Mesenteric fat pad (tissue), 1 donor: Measurements from ENCODE around the gene CPLX3. TPM values are rescaled to one million over a fixed set of nuclear protein-coding genes. Genes with fewer than 3 reads are reported as not detected.
"Not testable (repeated sequence)": the region's sequence is repeated elsewhere in the genome, so short reads cannot be mapped to it uniquely, and the experiment has no call there.

Experiments used
- DNase-seq: peaks from one replicate; pipeline ENCODE4 v3.0.0-alpha.2; 2020; ENCODE audit warnings: low spot score
- long read RNA-seq: library from polyadenylated mRNA; unstranded; transcript quantifications from one replicate; pipeline ENCODE4 v2.0.0, GENCODE V29; 2020
- total RNA-seq: library from RNA; stranded (reverse); fragmentation: NEBNext Ultra II Directional; extraction: Animal tissue kit (Norgen Biotek cat#: 25700); gene quantifications from one replicate; pipeline ENCODE4 v1.2.1, GENCODE V29; 2021
- donor health status: DM: yes; HTN: yes; CAD: no.

CPLX3 gene
- not detected for total RNA-seq
- long read RNA-seq, result 0 reads

DNA sequence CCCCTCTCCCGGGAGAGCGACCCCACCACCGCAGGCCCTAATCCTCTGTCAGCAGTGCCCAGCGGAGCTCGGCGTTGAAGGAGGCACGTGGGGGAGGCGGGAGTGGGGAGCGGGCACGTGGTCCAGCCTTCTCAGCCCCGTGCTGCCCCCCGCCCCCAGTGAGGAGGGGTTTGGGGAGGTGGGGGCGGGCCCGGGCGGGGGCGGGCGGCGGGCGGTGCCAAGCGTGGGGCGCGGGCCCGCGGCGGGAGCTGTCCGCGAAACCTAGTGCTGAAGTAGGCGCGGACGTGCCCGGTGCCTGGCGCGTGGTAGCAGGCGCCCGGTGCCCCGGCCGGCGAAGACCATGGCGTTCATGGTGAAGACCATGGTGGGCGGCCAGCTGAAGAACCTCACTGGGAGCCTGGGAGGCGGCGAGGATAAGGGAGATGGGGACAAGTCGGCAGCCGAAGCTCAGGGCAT is at the start of gene CPLX3:
Gene CPLX3, plus strand, starts transcription at position 264 of the 456 bp plus-strand sequence. Its CDS starts 77 bp downstream, at position 341.
- no peak for DNase-seq

DNA sequence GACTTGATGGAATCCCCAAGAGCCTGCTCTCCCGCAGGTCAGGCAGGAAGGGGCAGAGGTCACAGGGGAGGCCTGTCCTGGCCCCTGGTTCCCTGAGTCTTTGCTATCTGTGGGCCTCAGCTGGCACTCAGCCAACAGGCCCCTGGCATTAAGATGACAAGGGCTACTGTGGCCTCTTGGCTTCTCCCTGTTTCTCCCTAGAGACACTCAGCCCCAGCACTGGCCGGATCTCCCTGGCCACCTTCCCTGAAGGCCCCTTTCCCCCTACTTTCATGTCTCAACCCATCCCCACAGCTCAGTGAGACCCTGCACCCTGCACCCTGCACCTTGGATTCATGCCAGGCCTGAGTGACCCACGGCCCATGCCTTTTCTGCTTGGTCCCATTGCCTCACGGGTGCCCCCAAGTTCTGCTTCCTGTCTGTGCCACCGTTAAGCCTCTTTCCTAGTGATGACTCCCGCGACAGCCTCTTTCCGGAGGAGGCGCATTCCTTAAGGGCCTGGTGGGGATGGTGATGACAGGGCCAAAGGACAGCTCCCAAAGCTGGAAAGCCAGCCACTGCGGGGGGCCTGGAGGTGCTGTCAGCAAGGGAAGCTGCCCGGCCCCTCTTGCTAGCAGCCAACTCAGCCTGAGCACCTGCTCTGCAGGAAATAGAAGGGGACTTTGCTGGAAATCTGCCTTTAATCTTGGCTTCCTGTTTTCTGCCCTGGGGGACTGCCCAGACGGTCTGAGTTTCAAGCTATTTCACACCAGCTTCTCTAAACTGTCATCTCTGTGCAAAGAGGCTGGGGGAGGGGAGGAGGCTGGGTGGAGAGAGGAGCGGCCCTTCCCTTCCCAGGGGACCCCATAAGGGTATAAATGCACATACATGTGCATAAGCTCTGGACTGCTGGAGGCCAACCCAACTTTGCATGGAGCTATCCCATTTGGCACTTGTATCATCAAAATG is 49.3 kb upstream of the CPLX3 start:
- no peak for DNase-seq

DNA sequence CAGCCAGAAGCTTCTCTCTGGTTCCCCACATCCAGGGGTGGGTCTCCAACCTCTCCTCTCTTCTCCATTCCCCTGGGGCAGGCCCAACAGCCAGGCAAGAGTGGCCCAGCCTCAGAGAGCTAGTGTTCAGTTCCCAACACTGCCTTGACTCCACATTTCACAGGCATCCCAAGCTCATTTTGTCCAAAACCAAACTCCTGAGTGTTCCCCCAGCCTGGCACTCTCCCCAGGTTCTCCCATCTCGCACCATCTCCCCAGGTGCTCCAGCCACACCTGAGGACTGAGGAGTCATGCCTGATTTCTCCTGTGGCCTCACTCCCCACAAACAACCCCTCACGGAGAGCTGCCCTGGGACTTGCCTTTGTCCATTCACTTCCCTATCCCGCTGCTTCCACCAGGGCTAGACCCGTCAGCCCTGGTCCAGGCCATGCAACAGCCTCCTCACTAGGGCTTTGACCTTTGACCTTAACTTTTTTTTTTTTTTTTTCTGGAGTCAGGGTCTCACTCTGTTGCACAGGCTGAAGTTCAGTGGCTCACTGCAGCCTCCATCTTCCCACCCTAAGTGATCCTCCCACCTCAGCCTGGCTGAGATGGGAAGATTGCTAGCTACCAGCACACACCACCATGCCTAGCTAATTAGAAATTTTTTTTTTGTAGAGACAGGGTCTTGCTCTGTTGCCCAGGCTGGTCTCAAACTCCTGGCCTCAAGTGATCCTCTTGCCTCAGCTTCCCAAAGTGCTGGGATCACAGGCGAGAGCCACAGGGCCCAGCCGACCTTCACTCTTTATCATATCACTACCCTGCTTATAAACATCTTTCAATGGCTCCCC is 48.4 kb upstream of the CPLX3 start:
- no peak for DNase-seq

DNA sequence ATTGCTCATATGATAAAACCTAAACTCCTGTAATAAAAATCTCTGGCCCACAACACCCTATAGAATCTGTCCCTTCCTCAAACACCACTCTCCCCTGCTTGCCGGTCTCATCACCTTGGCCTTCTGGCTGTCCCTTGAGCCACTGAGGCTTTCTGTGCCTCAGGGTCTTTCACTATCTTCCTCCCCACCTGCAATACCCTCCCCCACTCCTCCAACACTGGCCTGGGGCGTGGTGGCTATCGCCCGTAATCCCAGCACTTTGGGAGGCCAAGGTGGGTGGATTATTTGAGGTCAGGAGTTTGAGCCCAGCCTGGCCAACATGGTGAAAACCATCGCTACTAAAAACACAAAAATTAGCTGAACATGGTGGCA is 47.8 kb upstream of the CPLX3 start:
- DNase-seq, result no peak

DNA sequence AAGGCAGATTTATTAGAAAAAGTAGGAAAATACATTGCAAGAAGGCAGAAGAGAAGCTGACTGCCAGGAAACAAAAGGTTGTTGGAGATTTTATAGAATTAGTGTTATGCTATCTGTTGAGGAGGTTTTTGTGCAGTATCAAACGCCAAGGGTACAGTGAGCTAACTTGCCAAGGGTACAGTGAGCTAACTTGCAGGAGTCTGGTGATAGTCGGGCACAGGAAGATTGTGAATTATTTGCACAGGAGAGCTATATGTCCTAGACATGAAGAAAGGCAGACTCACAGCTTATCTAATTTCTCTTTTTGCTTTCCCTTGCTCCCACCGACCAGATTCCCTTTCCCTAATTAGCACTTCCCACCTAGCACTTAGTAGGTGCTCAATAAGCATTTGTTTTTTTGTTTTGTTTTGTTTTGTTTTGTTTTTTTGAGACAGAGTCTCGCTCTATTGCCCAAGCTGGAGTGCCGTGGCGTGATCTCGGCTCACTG is 47.2 kb upstream of the CPLX3 start:
- DNase-seq, result no peak

GRCh38 chr15:74780523-74781430 is 45.6 kb upstream of the CPLX3 start:
- DNase-seq, result no peak

GRCh38 chr15:74781431-74782258 is 44.8 kb upstream of the CPLX3 start, which contains the start of gene CSK:
TSS of gene CSK (plus strand) at chr15:74782080. CDS start at chr15:74798298, 16,218 bp downstream.
- DNase-seq, result no peak

DNA sequence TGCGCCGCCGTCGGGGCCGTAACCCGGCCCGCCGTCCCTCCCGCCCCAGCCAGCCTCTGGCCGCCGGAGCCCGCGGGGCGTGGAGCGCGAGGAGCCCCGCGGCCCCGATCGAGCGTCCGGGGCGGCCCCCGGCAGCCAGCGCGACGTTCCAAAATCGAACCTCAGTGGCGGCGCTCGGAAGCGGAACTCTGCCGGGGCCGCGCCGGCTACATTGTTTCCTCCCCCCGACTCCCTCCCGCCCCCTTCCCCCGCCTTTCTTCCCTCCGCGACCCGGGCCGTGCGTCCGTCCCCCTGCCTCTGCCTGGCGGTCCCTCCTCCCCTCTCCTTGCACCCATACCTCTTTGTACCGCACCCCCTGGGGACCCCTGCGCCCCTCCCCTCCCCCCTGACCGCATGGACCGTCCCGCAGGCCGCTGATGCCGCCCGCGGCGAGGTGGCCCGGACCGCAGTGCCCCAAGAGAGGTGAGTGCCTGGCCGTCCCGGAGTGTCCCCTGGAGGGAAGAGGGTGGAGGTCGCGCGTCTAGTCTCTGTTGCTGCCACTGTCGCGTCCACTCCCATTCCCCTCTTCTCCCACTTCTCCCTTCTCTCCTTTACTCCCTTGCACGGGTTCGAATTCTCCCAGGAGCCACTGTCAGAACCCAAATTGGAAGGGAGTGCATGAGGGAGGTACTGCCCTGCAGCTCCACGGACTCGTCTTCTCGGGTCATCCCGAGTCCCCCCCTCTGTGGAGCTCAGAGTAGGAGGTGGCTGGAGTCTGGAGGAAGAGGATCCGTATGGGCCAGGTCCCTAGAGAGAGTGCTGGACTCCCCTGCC is 44.0 kb upstream of the CPLX3 start:
- no peak for DNase-seq

- no peak for DNase-seq
These were observed 43.2 kb upstream of the CPLX3 start for GRCh38 chr15:74783072-74783807.

- DNase-seq, result no peak
These were observed 42.6 kb upstream of the CPLX3 start for GRCh38 chr15:74783808-74784175.

GRCh38 chr15:74784426-74785193 is 41.8 kb upstream of the CPLX3 start:
- DNase-seq, result no peak

DNA sequence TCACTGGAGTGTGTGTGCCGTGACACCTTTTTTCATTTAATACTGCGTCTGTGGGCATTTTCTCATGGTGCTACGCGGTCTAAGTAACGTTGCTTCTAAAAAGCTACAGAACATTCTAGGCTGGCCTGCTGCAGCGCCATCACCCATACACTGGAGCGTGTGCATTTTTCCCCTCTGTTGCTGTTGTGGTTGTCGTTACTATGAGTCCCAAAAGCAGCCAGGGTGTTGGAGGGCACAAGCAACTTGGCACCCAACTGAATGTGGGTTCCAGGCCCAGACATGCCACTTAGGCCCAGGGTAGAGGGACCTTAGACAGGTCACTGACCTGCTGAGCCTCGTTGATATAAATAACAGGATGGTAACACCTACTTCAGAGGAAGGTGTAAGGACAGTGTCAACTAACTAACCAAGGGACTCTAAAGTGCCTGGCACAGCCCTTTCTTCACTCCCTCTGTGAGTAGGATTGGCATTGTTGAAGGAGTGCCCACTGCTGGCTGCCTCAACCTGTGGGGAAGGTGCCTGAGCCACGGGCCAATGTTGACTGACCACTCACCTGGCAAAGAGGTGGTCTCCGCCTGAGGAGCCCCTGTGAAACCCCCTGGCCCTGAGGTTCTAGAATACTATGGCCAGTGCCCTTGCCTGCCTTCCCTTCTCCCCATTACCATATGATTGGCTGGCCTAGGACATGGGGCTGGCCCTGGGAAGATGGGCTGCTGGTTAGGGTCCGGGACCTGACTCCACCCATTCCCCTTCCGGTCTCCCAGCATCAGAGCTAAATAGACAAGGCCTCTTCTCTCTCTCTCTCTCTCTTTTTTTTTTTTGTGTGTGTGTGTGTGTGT is 41.0 kb upstream of the CPLX3 start:
- no peak for DNase-seq

DNA sequence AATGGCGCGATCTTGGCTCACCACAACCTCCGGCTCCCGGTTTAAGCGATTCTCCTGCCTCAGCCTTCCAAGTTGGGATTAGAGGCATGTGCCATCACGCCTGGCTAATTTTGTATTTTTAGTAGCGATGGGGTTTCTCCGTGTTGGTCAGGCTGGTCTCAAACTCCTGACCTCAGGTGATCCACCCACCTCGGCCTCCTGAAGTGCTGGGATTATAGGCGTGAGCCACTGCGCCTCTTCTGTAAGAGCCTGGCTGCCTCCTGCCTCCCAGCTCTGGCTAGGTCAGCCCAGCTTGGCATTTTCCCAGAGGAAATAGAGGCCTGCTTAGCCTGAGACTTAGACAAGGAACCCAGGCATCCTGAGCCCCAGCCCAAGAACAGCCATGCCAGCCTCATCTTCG is 40.3 kb upstream of the CPLX3 start:
- not testable (repeated sequence) for DNase-seq

DNA sequence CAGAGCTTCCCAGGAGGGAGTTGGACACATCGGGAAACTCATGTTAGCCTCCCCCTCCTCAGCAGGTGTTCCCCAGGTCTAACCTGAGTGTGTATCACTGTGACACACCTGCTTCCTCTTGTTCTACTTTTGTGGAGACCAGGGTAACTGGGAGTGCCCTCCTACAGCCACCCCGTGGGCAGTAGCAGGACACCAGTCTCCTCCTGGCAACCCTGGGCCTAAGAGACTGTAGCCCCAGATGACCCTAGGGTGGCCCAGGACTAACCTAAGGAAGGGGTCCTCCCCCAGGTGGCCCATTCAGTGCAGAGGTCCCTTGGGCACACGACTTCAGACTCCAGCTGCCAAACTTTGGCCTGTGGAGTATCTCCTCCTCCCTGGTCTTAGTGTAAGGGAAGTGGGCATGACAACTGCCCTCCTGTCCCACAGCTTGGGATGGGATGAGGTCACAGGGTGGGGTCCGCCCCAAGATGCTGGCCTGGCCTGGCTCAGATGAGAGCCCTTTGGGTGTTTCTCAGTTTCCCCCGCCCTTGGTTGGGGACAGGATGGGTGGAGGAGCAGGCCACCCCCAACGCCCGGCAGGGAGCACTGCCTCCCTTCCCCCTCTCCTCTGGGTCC is 39.8 kb upstream of the CPLX3 start:
- DNase-seq, result no peak

- no peak for DNase-seq
These were observed 39.0 kb upstream of the CPLX3 start for GRCh38 chr15:74787251-74788041.
